HL-60/S4 treated with phorbol 12-myristate 13-acetate at 8.2 ng/mL for 4 days and 3 days (cell line): Measurements from ENCODE around the gene VAT1.
"Not testable (repeated sequence)": the region's sequence is repeated elsewhere in the genome, so short reads cannot be mapped to it uniquely, and the experiment has no call there.

Experiments used
- in situ Hi-C: fragments of 300-500 bp; cut with MboI; formaldehyde crosslinking; loops from 2 replicates; pipeline ENCODE4 v1.15.0; 2022; ENCODE audit warnings: low sequenced_read_pairs

VAT1 gene

DNA sequence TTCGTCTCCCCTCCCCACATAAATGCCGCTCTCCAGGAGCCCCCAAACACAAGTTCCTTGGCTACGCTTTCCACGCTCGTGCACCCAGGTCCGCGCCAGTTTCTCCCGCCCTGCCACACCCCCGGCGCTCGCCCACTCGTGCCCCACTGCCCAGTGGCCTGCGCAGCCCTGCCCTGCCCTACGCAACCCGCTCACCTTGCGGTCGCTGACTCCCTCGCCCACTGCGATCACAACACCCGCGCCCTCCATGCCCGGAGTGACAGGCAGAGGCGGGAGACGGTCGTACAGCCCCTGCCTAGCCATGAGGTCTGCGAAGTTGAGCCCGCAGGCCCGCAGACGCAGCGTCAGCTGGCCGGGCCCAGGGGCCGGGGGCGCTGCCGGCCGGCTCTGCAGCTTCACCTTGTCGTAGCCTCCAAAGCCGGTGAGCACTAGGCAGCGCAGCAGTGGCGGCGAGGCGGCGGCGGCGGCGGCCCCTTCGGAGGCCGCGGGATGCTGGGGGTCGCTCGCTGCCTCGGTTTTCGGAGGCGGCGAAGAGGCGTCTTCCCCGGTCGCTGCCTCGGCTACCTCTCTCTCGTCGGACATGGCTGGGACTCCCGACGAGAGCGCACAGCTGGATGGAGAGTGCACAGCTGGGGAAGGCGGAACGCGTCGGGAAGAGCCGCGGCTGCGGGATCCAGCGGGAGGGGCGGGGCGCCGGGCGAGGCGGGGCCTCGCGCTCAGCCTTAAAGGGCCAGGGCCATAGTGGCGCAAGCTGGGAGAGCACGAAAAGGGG, at the start of gene VAT1:
Gene VAT1, minus strand, starts transcription at position 645 of the 772 bp plus-strand sequence. Its CDS starts 63 bp downstream, at position 582.
- in situ Hi-C loops = no loop called here

DNA sequence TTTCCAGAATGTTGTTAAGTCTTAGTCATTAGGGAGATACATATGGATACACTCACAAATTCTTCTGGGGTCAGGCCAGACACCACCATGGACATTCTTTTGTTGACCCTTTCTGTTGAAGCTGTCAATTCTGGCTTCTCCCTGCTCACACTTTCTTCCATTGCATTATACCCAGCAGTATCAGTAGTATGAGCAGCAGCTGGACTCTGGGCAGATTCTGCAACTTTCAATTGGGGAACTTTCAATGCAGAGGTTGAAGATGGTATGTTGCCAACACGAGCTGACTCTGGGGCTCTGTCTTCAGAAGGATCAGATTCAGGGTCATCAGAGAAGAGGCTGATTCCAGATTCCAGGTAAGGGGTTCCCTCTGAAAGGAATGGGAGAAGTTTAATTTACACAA, 48.7 kb upstream of the VAT1 start:
- in situ Hi-C loops = no loop called here

DNA sequence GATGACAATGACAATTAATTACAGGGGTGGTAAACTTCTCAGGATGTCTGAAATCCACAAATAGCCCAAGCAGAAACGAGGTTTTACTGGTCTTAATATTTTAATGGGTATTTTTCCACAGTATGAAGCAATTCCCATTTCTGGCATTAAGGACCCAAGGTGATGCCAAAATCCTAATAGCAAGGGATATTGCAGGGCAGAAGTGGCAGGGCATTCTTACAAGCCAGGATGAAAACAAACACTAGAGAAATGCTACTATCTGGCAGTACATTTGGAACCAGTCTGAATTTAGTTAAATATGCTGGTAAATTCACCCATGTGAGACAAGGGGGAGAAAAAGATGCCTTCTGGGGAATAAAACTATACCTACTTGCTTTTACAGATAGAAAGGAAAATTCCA, 48.1 kb upstream of the VAT1 start:
- in situ Hi-C loops = no loop called here

DNA sequence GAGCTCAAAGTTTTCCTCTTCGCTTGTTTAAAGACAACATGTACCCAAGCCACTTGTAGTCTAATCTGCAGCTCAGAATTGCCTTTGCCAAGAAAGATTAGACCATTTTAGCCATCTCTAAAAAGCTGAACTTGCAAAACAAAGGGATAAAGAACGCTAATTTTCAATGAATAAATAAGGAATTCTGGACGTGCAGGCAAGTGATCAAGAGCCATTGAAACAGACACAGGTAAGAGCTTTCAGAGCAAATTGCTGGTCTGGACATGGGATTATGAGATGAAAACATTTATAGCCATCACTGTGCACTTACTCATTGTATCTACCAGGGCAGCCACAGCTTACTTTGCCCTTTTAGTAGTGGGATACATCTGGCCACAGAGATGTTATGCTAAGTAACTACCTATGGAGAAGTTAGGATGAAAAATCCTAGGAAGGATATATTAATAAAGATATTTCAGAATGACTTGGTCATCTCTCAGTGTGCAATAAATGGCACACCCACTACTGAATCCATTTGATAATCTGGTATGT, 47.2 kb upstream of the VAT1 start:
- in situ Hi-C loops = no loop called here

DNA sequence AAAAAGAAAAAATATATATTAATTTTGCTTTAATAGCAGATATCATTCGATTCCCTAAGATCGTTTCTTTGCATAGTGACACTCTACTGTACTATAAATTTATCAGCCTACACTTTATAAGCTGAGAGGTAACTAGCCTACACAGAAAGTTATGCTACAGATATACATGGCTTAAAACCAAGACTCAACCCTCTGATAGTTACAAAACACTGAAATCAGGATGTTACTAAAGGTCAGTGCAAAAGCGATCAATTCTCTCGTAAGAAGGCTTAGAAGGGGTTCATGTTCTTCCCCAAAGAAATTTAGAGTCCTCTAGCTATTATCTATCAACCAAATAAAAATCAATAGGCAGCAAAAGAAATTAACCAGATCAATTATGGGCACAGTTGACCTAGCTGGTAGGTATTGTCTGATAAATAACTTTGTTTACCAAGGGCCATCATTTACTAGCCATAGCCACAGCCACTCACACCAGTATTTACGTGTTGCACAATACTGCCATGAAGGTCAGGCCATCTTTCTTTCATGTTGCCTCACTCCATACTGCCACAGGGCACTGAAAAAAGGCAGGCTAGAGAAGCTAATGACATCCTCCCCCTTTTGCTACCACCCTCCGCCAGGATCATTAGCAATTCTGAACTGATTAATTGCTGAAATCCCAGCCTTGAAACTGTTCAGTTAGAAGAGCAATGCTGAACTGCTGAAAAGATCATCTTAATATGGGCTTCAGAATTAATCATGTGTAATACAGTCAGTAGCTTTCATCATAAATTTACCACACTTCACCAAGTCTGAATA, 46.6 kb upstream of the VAT1 start:
- in situ Hi-C loops = no loop called here

DNA sequence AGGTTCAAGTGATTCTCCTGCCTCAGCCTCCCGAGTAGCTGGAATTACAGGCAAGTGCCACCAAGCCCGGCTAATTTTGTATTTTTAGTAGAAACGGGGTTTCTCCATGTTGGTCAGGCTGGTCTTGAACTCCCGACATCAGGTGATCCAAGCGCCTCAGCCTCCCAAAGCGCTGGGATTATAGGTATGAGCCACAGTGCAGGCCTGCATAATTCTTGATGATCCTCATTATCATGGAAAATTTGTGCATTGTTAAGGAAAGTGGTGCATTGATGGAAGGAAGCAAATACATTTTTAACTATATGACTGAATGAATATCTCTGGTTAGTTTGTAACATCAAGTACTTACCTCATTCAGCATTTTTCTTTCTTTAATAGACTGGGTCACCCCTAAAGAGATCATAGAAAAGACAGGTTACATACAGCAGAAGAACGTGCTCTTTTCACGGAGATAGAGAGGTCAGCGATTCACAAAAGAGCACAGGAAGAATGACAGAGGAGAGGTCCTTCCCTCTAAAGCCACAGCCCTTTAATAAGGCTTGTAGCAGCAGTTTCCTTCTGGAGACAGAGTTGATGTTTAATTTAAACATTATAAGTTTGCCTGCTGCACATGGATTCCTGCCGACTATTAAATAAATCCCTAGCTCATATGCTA, 40.9 kb upstream of the VAT1 start:
- in situ Hi-C loops = no loop called here

DNA sequence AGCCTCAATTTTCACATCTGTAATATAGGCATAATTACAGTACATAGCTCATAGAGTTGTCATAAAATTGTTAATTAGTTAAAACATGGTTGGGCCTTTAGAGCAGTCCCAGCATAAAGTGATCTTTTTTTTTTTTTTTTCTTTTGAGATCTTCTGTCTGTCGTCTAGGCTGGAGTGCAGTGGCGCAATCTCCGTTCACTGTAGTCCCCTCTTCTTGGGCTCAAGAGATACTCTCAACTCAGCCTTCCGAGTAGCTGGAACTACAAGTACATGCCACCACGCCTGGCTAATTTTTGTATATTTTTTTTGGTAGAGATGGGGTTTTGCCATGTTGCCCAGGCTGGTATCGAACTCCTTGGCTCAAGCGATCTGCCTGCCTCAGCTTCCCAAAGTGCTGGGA, 33.9 kb upstream of the VAT1 start:
- in situ Hi-C loops = no loop called here

DNA sequence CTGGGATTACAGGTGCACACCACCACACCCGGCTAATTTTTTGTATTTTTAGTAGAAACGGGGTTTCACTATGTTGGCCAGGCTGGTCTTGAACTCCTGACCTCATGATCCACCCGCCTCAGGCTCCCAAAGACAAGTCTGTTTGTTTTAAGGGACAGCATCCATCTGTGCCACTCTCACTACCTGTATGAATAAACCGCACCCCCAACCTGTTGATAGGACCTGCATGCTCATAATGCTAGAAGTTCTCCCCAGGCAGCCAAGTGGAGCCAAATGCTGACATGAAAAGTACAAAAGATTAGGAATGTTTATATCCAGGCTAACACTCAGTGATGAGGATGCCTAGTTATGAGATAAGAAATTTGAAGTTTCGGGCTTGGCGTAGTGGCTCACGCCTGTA, 30.8 kb upstream of the VAT1 start:
- in situ Hi-C loops = not testable (repeated sequence)

DNA sequence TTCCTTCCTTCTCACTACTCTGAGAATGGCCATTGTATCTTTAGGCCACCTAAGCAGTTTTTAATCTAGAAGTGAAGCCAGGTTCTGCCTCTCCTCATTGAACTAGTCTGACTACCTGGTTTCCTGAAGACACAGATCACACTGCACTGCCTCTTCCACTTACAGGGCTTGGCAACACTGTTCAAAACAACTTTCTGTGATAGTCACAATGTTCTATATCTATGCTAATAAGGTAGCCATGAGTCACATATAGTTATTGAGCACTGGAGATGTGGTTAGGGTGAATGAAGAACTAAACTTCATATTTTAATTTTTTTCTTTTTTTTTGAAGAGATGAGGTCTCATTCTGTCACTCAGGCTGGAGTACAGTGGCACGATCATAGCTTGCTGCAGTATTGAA, 29.8 kb upstream of the VAT1 start:
- in situ Hi-C loops = no loop called here

DNA sequence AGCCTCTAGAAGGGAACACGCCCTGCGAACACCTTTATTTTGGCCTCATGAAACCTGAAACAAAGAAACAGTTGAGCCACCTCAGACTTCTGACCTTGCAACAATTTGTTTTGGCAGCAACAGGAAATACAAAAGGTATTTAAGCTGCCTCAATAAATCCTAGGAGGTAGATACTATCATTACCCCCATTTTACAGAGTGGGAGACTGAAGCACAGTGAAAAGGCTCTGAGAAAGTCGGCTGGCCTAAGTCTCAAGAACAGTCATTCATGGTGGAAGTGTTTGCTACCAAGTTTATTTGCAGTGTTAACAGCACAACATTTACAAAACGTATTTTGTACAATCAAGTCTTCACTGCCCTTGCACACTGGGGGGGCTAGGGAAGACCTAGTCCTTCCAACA, 21.8 kb upstream of the VAT1 start:
- in situ Hi-C loops = no loop called here

DNA sequence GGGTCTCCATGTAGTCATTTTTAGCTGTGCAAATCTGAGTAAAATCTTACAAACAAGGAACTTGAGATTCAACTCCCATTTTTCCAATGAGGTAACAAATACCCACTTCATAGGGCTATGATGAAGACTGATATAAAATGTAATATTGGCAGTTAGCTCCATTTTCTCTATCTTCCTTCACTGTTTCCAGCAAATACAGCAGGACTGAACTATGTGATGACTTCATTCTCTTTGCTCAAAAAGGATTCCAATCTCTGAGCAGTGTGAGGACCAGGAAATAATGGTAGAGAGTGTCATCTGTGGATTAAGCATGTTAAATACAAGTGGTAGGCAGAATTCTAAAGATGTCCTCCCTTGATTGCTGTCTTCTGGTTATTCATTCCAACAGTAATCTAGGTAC, 21.1 kb upstream of the VAT1 start:
- in situ Hi-C loops = no loop called here

DNA sequence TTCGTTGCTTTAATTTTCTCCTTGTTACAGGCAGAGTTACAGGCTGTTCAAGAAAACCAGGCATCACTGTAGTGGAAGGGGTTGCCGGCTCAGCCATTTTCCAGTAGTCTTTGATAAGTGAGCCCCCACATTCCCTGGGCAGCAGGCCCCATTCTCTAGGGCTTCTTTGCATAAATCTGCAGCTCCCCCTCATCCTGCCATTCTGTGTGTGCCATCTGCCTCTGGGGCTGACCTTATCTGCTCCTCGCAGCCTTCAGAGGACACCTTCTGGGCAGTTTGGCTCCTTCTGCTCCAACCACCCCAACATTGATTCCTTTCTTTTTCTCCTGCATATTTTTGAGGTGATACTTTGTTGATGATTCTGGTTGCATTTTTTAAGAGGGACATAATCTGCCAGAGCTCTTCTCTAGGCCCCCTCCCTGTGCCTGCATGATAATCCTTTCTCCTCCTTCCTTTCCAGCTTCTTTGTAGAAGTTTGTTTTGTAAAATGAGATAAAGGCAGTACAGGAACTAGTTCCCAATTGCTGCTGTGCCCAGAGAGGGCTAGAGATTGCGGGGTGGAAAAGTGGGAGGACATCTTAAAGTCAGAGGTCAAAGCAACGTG, 19.9 kb upstream of the VAT1 start:
- in situ Hi-C loops = no loop called here

DNA sequence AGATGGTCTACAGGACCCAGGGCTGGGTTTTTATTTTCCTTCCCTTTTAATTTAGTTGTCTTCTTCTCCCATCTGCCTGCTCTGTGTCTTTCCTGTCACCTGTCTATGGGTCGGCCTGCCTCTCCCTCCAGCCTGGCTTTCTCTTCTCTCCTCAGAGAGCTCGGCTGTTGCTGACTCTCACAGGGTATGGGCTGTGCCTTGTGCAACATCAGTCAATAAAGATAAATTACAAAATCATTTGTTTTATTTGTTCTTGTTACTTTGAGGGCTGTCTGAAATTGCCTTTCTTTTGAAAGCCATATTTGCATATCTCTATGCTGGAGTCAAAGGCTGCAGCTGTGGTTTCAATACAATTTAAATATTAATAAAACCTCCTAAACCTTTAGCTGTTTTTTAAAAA, 18.5 kb upstream of the VAT1 start:
- in situ Hi-C loops = no loop called here

DNA sequence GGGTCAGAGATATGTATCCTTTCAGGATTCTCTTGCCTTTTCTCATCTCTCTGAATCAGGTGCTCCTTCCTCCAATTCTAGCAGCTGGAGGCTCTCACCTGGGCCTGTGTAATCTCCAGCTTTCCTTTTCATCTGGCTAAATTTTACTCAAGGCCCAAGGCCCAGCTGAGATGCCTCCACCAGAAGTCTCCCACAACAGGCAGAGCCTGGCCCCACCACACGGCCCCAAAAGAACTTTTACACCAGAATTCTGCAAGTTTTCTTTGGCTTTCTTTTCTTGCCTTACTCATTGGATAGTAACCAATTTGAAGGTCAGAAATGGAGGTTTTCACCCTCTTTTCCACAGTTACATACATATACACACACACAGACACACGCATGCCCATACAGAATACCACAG, 17.5 kb upstream of the VAT1 start:
- in situ Hi-C loops = no loop called here

DNA sequence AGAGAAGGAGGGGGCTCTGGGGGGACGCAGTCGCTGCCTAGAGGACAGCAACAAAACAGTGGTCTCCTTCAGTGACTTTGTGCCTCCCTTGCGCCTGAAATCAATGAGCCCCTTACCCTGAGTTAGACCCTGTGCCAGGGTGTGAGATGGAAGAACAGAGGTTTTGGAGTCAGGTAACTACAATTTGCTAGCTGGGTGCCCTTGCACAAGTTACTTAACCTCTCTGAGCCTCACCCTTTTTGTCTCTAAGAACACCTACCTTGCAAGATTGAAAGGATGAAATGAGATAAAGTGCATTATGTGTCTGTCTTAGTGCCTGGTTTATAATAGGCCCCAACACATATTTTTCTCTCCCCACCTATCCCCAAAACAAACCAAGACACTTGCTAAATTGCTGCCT, 12.7 kb upstream of the VAT1 start:
- in situ Hi-C loops = no loop called here

DNA sequence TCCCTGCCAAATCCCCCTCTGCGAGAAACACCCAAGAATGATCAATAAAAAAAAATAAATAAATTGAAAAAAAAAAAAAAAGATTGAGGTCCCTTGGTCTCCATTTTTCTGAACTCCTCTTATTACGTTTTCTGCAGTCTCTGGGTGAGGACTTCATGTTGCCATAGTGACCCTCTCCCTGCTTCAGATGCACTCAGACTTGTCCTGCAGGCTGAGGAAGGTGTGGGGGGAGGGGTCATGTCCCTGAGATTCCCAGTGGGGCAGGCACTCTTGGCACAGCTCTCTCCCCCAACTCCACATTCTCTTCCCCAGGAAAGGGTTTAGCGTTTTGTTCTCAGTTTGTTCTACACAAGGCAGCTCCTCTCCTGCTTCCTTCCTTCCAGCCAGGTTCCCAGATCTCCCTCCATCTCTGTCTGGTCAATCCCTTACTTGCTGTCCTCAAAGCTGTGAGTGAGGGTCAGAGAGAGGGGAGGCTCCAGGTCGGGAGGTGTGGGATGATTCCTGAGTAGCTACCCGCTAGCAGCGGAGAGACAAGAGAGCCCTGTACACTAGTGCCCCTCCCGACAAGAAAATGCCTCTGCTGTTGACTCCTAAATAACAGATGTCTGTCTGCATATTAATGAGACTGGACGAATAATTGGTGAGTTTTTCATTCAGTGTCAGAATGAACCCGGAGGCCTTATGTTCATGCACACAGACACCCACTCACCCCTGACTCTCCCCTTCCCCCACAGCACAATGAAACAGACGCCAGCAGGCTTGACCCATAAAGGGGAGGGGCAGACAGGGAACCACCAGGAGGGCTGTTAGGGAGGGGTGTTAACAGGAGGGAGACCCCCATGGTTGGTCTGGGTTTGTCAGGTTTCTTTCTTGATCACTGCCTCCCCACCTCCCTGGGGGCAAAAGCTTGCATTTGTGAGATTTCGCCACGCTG, 12.0 kb upstream of the VAT1 start:
- in situ Hi-C loops = no loop called here

DNA sequence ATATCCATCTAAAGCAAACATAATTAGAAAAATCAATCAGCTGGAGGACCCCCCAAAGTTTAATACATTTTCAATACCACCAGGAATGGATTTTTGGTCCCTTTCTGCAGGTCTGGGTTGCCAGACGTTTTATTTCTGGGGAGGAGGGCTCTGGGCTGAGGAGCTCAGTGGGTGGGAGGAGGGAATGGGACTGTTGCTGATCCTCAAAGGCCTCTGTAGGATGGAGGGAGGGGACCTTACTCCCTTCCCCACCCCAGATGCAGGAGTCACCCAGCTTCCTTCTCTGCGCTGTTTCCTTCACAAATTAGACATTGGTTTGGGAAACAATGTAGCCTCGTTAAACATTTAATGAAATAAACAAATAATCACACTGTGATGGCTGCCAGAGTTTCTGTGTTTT, 9.5 kb upstream of the VAT1 start:
- in situ Hi-C loops = no loop called here

DNA sequence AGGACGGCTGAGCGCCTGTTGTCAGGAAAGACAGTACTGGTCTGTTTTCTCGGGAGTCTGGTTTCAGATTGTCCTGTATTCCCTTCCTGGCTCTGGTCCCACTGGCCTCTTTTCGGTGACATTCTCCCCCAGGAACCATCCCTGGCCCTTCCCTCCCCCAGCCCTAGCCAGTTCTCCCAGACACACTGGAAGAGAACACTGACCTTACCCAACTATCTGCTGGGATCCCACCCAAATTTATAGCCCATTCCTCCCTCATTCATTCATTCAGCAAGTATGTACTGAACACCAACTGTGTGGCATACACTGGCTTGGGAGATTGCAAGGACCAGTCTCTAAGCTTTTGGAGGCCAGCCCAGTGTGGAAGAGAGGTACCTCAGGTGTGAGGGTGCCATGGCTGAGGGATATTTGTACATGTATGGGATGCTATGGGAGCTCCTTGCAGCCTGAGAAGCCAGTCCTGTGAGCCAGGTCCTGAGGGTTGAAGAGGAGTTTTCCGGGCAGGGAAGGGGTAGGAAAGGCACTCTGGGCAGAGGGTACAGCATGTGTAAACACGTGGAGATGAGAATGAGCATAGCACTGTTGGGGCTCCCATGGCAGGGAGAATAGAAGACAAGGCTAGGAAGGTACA, 8.1 kb upstream of the VAT1 start:
- in situ Hi-C loops = no loop called here

DNA sequence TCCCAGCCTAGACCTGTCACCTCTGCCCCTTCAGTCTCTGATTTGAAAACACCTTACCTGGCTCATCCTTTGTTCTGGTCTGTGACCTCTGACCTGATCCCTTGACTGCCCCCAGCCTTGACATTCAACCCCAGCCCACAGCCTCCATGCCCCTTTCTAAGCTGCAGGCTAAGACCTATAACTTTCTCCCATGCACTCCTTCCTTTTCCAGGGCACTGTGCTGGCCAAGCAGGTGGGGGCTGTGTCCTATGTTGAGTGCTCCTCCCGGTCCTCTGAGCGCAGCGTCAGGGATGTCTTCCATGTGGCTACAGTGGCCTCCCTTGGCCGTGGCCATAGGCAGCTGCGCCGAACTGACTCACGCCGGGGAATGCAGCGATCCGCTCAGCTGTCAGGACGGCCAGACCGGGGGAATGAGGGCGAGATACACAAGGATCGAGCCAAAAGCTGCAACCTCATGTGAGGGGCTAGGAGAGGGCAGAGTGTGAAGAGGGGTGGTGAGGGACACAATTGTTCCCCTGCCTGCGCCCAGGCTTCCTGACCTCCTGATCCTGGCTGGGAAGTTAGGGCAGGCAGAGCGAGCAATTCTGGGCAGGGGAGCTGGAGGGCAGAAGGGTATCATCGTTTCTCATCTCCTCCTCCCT, 6.2 kb upstream of the VAT1 start:
- in situ Hi-C loops = no loop called here
